ENCODE results near the gene TRPV3. TPM values are rescaled to one million over a fixed set of nuclear protein-coding genes. Genes with fewer than 3 reads are reported as not detected.

The TRPV3 gene
- total RNA-seq: 15.7 and 18.5 TPM in 2 replicates

DNA sequence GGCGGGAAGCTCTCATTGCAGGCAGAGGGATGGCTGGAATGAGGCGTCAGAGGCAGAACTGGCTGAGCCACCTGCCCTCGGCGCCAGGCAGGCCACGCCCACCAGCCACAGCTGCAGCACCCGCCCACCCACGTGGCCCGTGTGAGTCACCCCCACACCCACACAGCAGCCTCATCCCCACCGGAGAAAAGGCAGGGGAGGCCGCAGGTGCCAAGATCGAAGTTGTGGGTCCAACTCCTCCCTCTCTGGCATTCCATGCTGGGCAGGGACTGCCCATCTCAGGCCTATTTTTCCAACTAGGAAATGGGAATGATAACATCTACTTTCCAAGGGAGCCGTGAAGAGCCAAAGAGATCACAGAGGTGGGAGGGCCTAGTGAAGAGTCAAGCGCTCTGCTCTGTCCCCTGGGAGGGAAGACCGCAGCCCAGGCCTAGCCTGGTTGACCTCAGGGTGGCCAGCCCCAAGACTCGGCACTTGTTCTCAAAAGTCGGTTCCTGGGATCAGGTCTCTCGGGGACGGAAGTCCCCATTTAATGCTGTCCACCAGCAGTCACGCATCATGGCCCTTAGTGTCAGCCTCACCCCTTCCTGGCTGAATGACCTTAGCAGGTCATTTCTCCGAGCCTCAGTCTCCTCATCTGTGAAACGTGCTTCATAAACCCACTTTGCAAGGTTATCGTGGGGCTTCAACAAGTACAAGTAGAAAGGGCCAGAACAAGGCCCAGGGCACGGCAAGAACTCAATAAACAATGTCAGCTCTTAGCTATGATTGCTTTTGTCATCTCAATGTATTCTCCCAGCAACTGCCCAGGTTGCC lies at the start of gene TRPV3:
Gene TRPV3 (minus strand): TSS at position 45 of the 816 bp plus-strand sequence. CDS start 2,962 bp downstream, outside the sequence.

DNA sequence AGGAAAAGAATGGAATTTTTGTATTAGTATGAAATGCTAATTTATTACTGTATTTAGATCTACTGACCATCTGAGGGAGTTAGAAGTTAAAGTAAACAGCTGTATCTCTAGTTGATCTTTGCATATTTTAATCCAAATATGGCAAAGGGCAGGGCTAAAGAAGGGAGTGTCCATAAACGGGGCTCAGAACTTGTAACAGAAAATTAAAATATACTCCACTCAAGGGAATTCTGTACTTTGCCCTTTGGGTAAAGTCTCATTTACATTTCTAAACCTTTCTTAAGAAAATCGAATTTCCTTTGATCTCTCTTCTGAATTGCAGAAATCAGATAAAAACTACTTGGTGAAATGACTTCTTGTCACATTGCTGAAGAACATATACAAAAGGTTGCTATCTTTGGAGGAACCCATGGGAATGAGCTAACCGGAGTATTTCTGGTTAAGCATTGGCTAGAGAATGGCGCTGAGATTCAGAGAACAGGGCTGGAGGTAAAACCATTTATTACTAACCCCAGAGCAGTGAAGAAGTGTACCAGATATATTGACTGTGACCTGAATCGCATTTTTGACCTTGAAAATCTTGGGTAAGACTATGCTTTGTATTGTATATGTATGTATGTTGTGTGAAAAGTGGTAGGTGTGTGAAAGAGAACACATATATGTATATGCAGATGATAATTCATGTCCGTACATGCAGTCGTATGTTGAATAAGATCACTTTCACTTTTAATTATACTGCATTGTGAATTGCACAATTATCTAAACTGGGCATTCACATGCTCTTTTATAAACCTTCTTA lies 81.6 kb downstream of the TRPV3 start, which contains the start of gene ASPA:
Gene ASPA (plus strand): TSS at position 186 of the 799 bp plus-strand sequence. CDS start 163 bp downstream, at position 349.

DNA sequence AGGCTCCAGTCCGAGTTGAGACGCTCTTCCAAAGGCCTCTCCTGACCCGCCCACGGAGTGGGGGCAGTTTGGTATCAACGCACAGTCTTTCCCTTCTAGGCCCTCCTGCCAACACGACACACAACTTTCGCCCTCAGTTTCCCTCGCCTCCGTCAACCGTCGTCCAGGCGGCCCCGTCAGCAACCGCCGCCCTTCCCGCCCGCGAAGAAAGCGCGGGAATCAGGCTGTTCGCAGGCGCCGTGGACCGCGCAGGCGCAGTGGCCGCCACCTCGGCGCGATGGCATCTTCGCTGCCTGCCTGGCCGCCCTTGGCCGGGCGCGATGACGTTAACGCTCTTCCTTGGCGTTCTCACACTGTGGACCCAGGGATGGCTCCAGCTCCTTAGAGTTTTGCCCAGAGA lies 86.0 kb downstream of the TRPV3 start, which contains the start of gene SPATA22:
Gene SPATA22 (minus strand): TSS at position 221 of the 400 bp plus-strand sequence. CDS start 2,494 bp downstream, outside the sequence.

Other genes with a start within 250 kb of the TRPV3 start
- gene OR3A2, start 171.5 kb downstream of the TRPV3 start, total RNA-seq: 0.22 TPM in 1 of 2 replicates, not detected in the other
- gene OR1E1, start 159.4 kb downstream of the TRPV3 start, total RNA-seq: not detected in 2 replicates
- gene OR3A3, start 146.4 kb downstream of the TRPV3 start, total RNA-seq: not detected in 2 replicates
- not detected in 2 replicates for gene OR1E2, start 124.0 kb downstream of the TRPV3 start, total RNA-seq
- gene SPATA22, start 86.0 kb downstream of the TRPV3 start, total RNA-seq: not detected in 2 replicates
- not detected in 2 replicates for gene ASPA, start 81.8 kb downstream of the TRPV3 start, total RNA-seq
- 2.3 and 5.5 TPM in 2 replicates for gene TRPV1, start 51.6 kb upstream of the TRPV3 start, total RNA-seq
- 10.2 and 12.8 TPM in 2 replicates for gene SHPK, start 78.4 kb upstream of the TRPV3 start, total RNA-seq
- 12.0 and 12.2 TPM in 2 replicates for gene CTNS, start 78.9 kb upstream of the TRPV3 start, total RNA-seq
- 137 and 276 TPM in 2 replicates for gene TAX1BP3, start 110.8 kb upstream of the TRPV3 start, total RNA-seq
- 11.4 and 14.9 TPM in 2 replicates for gene EMC6, start 111.0 kb upstream of the TRPV3 start, total RNA-seq
- gene P2RX5, start 138.3 kb upstream of the TRPV3 start, total RNA-seq: not detected in 2 replicates
- 3.1 and 3.4 TPM in 2 replicates for gene HASPIN, start 166.1 kb upstream of the TRPV3 start, total RNA-seq
- gene ITGAE, start 243.4 kb upstream of the TRPV3 start, total RNA-seq: 8.6 and 13.0 TPM in 2 replicates